H9 (cell line): ENCODE results near the gene TSPO2. TPM values are rescaled to one million over a fixed set of nuclear protein-coding genes. Genes with fewer than 3 reads are reported as not detected.

Source experiments
- DNase-seq: peaks from one replicate; pipeline ENCODE4 v3.0.0-alpha.2; 2017
- H2AFZ ChIP-seq: one replicate; pipeline ENCODE4 v1.6.1; 2013; ENCODE audit warnings: mild to moderate bottlenecking, low read length, control low read depth, moderate library complexity
- H2AK5ac ChIP-seq: 2 replicates; pipeline ENCODE4 v1.6.1; 2013; ENCODE audit warnings: low read length, control low read depth, mixed read lengths; ENCODE audit not compliant: insufficient read length
- H2BK120ac ChIP-seq: one replicate; pipeline ENCODE4 v1.6.1; 2013; ENCODE audit warnings: low read depth, mild to moderate bottlenecking, low read length, control low read depth, inconsistent platforms; ENCODE audit not compliant: poor library complexity, severe bottlenecking
- H2BK12ac ChIP-seq: 2 replicates; pipeline ENCODE4 v1.6.1; 2013; ENCODE audit warnings: low read length, control low read depth, mixed read lengths, low read depth; ENCODE audit not compliant: insufficient read length
- H2BK15ac ChIP-seq: 2 replicates; pipeline ENCODE4 v1.6.1; 2013; ENCODE audit warnings: low read depth, low read length, control low read depth
- H2BK20ac ChIP-seq: one replicate; pipeline ENCODE4 v1.6.1; 2013; ENCODE audit warnings: low read depth, mild to moderate bottlenecking, low read length, control low read depth, inconsistent platforms; ENCODE audit not compliant: poor library complexity, severe bottlenecking
- H2BK5ac ChIP-seq: 2 replicates; pipeline ENCODE4 v1.6.1; 2013; ENCODE audit warnings: low read length, control low read depth, mixed read lengths; ENCODE audit not compliant: insufficient read length
- H3K14ac ChIP-seq: 2 replicates; pipeline ENCODE4 v1.6.1; 2013; ENCODE audit warnings: low read length, control low read depth; ENCODE audit not compliant: insufficient read depth
- H3K18ac ChIP-seq: 2 replicates; pipeline ENCODE4 v1.6.1; 2013; ENCODE audit warnings: low read depth, mild to moderate bottlenecking, mixed read lengths, low read length, control low read depth; ENCODE audit not compliant: insufficient read length
- H3K23ac ChIP-seq: 2 replicates; pipeline ENCODE4 v1.6.1; 2013; ENCODE audit warnings: low read length, control low read depth, mixed read lengths, low read depth; ENCODE audit not compliant: insufficient read length
- H3K23me2 ChIP-seq: 2 replicates; pipeline ENCODE4 v1.6.1; 2013; ENCODE audit warnings: low read depth, mild to moderate bottlenecking, mixed read lengths, low read length, control low read depth; ENCODE audit not compliant: insufficient read length, poor library complexity, severe bottlenecking
- H3K27ac ChIP-seq: 2 replicates; pipeline ENCODE4 v1.5.1; 2013; ENCODE audit warnings: low read length, control low read depth, mixed read lengths, low read depth; ENCODE audit not compliant: insufficient read length
- H3K27me3 ChIP-seq: 2 replicates; pipeline ENCODE4 v1.6.1; 2013; ENCODE audit warnings: low read length, control low read depth, inconsistent platforms; ENCODE audit not compliant: insufficient read depth
- H3K4ac ChIP-seq: 2 replicates; pipeline ENCODE4 v1.6.1; 2013; ENCODE audit warnings: low read depth, mild to moderate bottlenecking, control low read depth, inconsistent platforms, low read length, moderate library complexity
- H3K4me1 ChIP-seq: 2 replicates; pipeline ENCODE4 v1.6.1; 2013; ENCODE audit warnings: low read length, control low read depth, inconsistent platforms; ENCODE audit not compliant: insufficient read depth
- H3K4me2 ChIP-seq: 2 replicates; pipeline ENCODE4 v1.6.1; 2013; ENCODE audit warnings: low read length, control low read depth, mixed read lengths; ENCODE audit not compliant: insufficient read length, insufficient read depth
- H3K56ac ChIP-seq: 2 replicates; pipeline ENCODE4 v1.6.1; 2013; ENCODE audit warnings: low read depth, mild to moderate bottlenecking, mixed read lengths, low read length, control low read depth; ENCODE audit not compliant: insufficient read length
- H3K79me1 ChIP-seq: 2 replicates; pipeline ENCODE4 v1.6.1; 2013; ENCODE audit warnings: low read depth, mild to moderate bottlenecking, moderate library complexity, low read length, control low read depth, inconsistent platforms; ENCODE audit not compliant: insufficient read depth, poor library complexity, severe bottlenecking
- H3K79me2 ChIP-seq: 2 replicates; pipeline ENCODE4 v1.6.1; 2013; ENCODE audit warnings: low read length, control low read depth, inconsistent platforms; ENCODE audit not compliant: insufficient read depth
- H3K9ac ChIP-seq: 2 replicates; pipeline ENCODE4 v1.6.1; 2013; ENCODE audit warnings: low read length, control low read depth, mixed read lengths; ENCODE audit not compliant: insufficient read length; ENCODE audit errors: extremely low read depth
- H3K9me3 ChIP-seq: one replicate; pipeline ENCODE4 v1.6.1; 2013; ENCODE audit warnings: low read depth, low read length, inconsistent platforms; ENCODE audit not compliant: control insufficient read depth
- H3T11ph ChIP-seq: one replicate; pipeline ENCODE4 v1.6.1; 2013; ENCODE audit warnings: mild to moderate bottlenecking, low read length, control low read depth, inconsistent platforms
- H4K20me1 ChIP-seq: one replicate; pipeline ENCODE4 v1.6.1; 2013; ENCODE audit not compliant: control insufficient read depth, insufficient read length, insufficient read depth
- H4K5ac ChIP-seq: 2 replicates; pipeline ENCODE4 v1.6.1; 2013; ENCODE audit warnings: low read depth, mild to moderate bottlenecking, mixed read lengths, low read length, control low read depth; ENCODE audit not compliant: insufficient read length
- H4K8ac ChIP-seq: replicated peaks from 2 replicates; pipeline ENCODE4 v1.6.1; 2013; ENCODE audit warnings: low read length, control low read depth, mixed read lengths, low read depth; ENCODE audit not compliant: insufficient read length
- H4K91ac ChIP-seq: 2 replicates; pipeline ENCODE4 v1.6.1; 2013; ENCODE audit warnings: low read depth, mild to moderate bottlenecking, moderate library complexity, mixed read lengths, low read length, control low read depth; ENCODE audit not compliant: insufficient read length
- H3K27ac Mint-ChIP-seq, 3 experiments: 2 replicates in 2 of 3; 3 replicates in 1 of 3; pipeline ENCODE4 v1.8.0; 2020 to 2021; ENCODE audit warnings: mixed read lengths in 3 of 3, mild to moderate bottlenecking in 1 of 3, moderate library complexity in 1 of 3
- H3K27me3 Mint-ChIP-seq: 2 replicates; pipeline ENCODE4 v1.8.0; 2021; ENCODE audit warnings: low read depth, mild to moderate bottlenecking, moderate library complexity, mixed read lengths
- H3K36me3 Mint-ChIP-seq, 3 experiments: 2 replicates in 2 of 3; 3 replicates in 1 of 3; pipeline ENCODE4 v1.8.0; 2020 to 2021; ENCODE audit warnings: low read depth in 3 of 3, mixed read lengths in 3 of 3; ENCODE audit not compliant: insufficient read depth in 1 of 3
- H3K4me1 Mint-ChIP-seq, 2 experiments: 2 replicates each; pipeline ENCODE4 v1.8.0; 2020; ENCODE audit warnings: mixed read lengths in 2 of 2
- H3K4me3 Mint-ChIP-seq, 2 experiments: 2 replicates in 1 of 2; 3 replicates in 1 of 2; pipeline ENCODE4 v1.8.0; 2020 to 2021; ENCODE audit warnings: mild to moderate bottlenecking in 2 of 2, mixed read lengths in 2 of 2, moderate library complexity in 1 of 2
- H3K9me3 Mint-ChIP-seq, 2 experiments: 2 replicates in 1 of 2; 3 replicates in 1 of 2; pipeline ENCODE4 v1.8.0; 2020; ENCODE audit warnings: mild to moderate bottlenecking in 2 of 2, mixed read lengths in 2 of 2, moderate library complexity in 1 of 2
- WGBS: extraction: QIAGEN DNeasy Blood & Tissue Kit; methylation state at CpG from one replicate; pipeline ENCODE4 v1.1.7; 2013; ENCODE audit warnings: missing lambda C conversion rate, low lambda C conversion rate, mixed read lengths; ENCODE audit not compliant: insufficient read length; ENCODE audit errors: extremely low coverage; 5-methylcytosine and 5-hydroxymethylcytosine counted together
- total RNA-seq: library from RNA; stranded (reverse); gene quantifications from 2 replicates; pipeline ENCODE4 v1.2.1, GENCODE V29; 2021
- TF ChIP-seq, protein P1 (sequence below): fragments of 200-600 bp; sonication (generic); conservative IDR thresholded peaks from 3 replicates; pipeline ENCODE4 v1.8.0; 2021; ENCODE audit warnings: antibody characterized with exemption, mild to moderate bottlenecking

TSPO2 gene
- total RNA-seq, 1 experiment from 2014 or later = not detected

DNA sequence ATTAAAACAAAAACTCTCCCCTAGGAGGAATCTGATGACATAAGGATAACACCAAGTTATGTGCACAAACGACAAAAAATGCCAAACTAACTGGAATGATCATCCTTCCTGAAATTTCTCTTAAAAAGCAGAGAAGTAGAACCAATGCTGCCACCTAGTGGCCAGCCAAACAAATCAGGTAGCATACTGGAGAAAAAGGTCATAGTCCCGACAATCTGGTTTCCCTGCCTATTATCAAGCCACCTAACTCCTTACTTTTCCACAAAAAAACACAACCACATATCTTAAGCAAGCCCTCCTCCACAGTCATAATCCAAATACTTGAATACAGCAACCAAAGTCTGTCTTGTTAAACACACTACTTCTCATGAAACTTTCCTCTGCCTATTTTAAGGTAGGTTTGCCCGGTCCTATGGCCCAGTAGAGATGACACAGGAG is 24.6 kb downstream of the TSPO2 start:
- Histone ChIP-seq H2BK120ac (no peak overlapping the region), H2BK12ac (no peak overlapping the region), H4K5ac (no peak overlapping the region), H3K4ac (no peak overlapping the region), H3K4me2 (no peak overlapping the region), H3K4me1 (no peaks in the 10 kb centered on the region), H3T11ph (no peak overlapping the region), H3K79me1 (no peaks in the 10 kb centered on the region), H3K27me3 (no peaks in the 10 kb centered on the region), H4K91ac (no peak overlapping the region), H3K27ac (no peak overlapping the region), H3K9me3 (no peaks in the 10 kb centered on the region), H3K18ac (no peak overlapping the region), H3K14ac (no peak overlapping the region), H2BK20ac (no peak overlapping the region), H3K56ac (no peak overlapping the region), H4K20me1 (no peaks in the 10 kb centered on the region), H4K8ac (no peak overlapping the region), H2AFZ (no peak overlapping the region), H3K23ac (no peak overlapping the region), H2BK5ac (no peak overlapping the region), H2AK5ac (no peak overlapping the region), H2BK15ac (no peak overlapping the region), H3K9ac (no peak overlapping the region), H3K23me2 (no peaks in the 10 kb centered on the region), H3K79me2 (no peaks in the 10 kb centered on the region)
- no CpG with 5 or more reads among the region's 3 CpGs for WGBS
- Mint-ChIP-seq H3K27me3 (no peaks in the 10 kb centered on the region), H3K36me3 (peaks cover 2 to 47% (median 41%) of the 10 kb centered on the region in 3 experiments; a peak in 5 of 7 replicates), H3K9me3 (no peaks in the 10 kb centered on the region), H3K4me1 (peaks cover 11 to 15% of the 10 kb centered on the region in 2 experiments), H3K27ac (no peak overlapping the region), H3K4me3 (no peak overlapping the region; a peak in 1 of 5 replicates)
- DNase-seq = peak; percentile 56
- TF ChIP-seq, protein P1, sequence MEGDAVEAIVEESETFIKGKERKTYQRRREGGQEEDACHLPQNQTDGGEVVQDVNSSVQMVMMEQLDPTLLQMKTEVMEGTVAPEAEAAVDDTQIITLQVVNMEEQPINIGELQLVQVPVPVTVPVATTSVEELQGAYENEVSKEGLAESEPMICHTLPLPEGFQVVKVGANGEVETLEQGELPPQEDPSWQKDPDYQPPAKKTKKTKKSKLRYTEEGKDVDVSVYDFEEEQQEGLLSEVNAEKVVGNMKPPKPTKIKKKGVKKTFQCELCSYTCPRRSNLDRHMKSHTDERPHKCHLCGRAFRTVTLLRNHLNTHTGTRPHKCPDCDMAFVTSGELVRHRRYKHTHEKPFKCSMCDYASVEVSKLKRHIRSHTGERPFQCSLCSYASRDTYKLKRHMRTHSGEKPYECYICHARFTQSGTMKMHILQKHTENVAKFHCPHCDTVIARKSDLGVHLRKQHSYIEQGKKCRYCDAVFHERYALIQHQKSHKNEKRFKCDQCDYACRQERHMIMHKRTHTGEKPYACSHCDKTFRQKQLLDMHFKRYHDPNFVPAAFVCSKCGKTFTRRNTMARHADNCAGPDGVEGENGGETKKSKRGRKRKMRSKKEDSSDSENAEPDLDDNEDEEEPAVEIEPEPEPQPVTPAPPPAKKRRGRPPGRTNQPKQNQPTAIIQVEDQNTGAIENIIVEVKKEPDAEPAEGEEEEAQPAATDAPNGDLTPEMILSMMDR = peak; percentile 90
